ENCODE results near the gene ELL2. TPM values are rescaled to one million over a fixed set of nuclear protein-coding genes. Genes with fewer than 3 reads are reported as not detected.

The ELL2 gene
- total RNA-seq, 1 experiment from 2014 or later, result 24.4 TPM

- ChIA-PET POLR2A (no interaction called here), CTCF (no interaction called here)
- Mint-ChIP-seq H3K36me3 (no peaks in the 10 kb centered on the region), H3K27me3 (ENCODE audit: low read depth) (no peaks in the 10 kb centered on the region), H3K27ac (no peak overlapping the region), H3K4me1 (peaks cover 19% of the 10 kb centered on the region), H3K9me3 (no peaks in the 10 kb centered on the region), H3K4me3 (no peak overlapping the region)
- TF ChIP-seq, protein P1, sequence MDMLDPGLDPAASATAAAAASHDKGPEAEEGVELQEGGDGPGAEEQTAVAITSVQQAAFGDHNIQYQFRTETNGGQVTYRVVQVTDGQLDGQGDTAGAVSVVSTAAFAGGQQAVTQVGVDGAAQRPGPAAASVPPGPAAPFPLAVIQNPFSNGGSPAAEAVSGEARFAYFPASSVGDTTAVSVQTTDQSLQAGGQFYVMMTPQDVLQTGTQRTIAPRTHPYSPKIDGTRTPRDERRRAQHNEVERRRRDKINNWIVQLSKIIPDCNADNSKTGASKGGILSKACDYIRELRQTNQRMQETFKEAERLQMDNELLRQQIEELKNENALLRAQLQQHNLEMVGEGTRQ (CRISPR knock-in tag; IDR thresholded peaks at IDR 0.05), result no peak
- no peak for TF ChIP-seq ZNF425 (CRISPR knock-in tag; conservative IDR thresholded peaks at IDR 0.05)
- no peak for TF ChIP-seq RELA (CRISPR knock-in tag; IDR thresholded peaks at IDR 0.05; ENCODE audit: borderline replicate concordance)
- no peak for TF ChIP-seq E2F5 (CRISPR knock-in tag; IDR thresholded peaks at IDR 0.05)
- TF ChIP-seq EMX1 (CRISPR knock-in tag; IDR thresholded peaks at IDR 0.05), result no peak
- no peak for TF ChIP-seq NFYB (CRISPR knock-in tag; conservative IDR thresholded peaks at IDR 0.05; ENCODE audit: low read depth)
- TF ChIP-seq, protein P2, sequence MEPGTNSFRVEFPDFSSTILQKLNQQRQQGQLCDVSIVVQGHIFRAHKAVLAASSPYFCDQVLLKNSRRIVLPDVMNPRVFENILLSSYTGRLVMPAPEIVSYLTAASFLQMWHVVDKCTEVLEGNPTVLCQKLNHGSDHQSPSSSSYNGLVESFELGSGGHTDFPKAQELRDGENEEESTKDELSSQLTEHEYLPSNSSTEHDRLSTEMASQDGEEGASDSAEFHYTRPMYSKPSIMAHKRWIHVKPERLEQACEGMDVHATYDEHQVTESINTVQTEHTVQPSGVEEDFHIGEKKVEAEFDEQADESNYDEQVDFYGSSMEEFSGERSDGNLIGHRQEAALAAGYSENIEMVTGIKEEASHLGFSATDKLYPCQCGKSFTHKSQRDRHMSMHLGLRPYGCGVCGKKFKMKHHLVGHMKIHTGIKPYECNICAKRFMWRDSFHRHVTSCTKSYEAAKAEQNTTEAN (CRISPR knock-in tag; IDR thresholded peaks at IDR 0.05), result no peak
- no peak for TF ChIP-seq SP1 (CRISPR knock-in tag; conservative IDR thresholded peaks at IDR 0.05)
- no peak for TF ChIP-seq NR1H2 (CRISPR knock-in tag; IDR thresholded peaks at IDR 0.05)
- no peak for TF ChIP-seq CTCF (IDR thresholded peaks at IDR 0.05)
- DNase-seq (ENCODE audit: low spot score), result no peak
- ATAC-seq, result 0 out of 2 replicates have a peak, but pooled peaks have one; percentile 20
Observed at GRCh38 chr5:95909738-95910137, 51.9 kb downstream of the ELL2 start.

DNA sequence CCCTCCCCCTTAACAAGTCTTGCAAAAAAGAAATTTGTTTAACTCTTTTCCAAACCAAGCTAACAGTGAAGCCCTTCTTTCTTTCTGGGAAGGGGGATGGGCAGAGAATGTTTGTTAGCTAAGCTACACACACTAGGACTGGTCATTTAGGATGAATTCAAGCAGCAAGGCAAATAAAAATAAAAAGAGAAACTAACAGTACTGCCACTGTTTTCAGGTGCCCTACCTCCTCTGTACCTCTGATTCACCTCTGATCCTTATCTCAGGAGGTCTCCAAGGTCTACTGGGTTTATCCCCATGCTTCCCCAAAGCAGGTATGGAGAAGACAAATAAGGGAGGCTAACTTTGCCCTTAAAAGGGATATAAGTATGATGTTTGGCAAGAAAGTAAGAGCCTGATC lies 52.9 kb downstream of the ELL2 start:
- Mint-ChIP-seq H3K4me3 (no peak overlapping the region), H3K9me3 (no peaks in the 10 kb centered on the region), H3K4me1 (peaks cover 19% of the 10 kb centered on the region), H3K27ac (peak overlapping the region; percentile 58; the same call in 1 of the 2 replicates), H3K27me3 (ENCODE audit: low read depth) (no peaks in the 10 kb centered on the region), H3K36me3 (no peaks in the 10 kb centered on the region)
- TF ChIP-seq, protein P3, sequence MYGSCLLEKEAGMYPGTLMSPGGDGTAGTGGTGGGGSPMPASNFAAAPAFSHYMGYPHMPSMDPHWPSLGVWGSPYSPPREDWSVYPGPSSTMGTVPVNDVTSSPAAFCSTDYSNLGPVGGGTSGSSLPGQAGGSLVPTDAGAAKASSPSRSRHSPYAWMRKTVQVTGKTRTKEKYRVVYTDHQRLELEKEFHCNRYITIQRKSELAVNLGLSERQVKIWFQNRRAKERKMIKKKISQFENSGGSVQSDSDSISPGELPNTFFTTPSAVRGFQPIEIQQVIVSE (CRISPR knock-in tag; IDR thresholded peaks at IDR 0.05; ENCODE audit: borderline replicate concordance), result no peak
- TF ChIP-seq RORB (CRISPR knock-in tag; IDR thresholded peaks at IDR 0.05), result no peak
- TF ChIP-seq ZNF512 (CRISPR knock-in tag; IDR thresholded peaks at IDR 0.05; ENCODE audit: borderline replicate concordance), result no peak
- TF ChIP-seq NFE2L1 (CRISPR knock-in tag; IDR thresholded peaks at IDR 0.05), result no peak
- TF ChIP-seq NR1H2 (CRISPR knock-in tag; IDR thresholded peaks at IDR 0.05), result no peak
- no peak for TF ChIP-seq MXD4 (CRISPR knock-in tag; IDR thresholded peaks at IDR 0.05; ENCODE audit: borderline replicate concordance)
- DNase-seq (ENCODE audit: low spot score) (no peak), ATAC-seq (no peak)
- ChIA-PET CTCF (no interaction called here), POLR2A (no interaction called here)
